ENCODE results near the gene CIB4.

Gene CIB4

DNA sequence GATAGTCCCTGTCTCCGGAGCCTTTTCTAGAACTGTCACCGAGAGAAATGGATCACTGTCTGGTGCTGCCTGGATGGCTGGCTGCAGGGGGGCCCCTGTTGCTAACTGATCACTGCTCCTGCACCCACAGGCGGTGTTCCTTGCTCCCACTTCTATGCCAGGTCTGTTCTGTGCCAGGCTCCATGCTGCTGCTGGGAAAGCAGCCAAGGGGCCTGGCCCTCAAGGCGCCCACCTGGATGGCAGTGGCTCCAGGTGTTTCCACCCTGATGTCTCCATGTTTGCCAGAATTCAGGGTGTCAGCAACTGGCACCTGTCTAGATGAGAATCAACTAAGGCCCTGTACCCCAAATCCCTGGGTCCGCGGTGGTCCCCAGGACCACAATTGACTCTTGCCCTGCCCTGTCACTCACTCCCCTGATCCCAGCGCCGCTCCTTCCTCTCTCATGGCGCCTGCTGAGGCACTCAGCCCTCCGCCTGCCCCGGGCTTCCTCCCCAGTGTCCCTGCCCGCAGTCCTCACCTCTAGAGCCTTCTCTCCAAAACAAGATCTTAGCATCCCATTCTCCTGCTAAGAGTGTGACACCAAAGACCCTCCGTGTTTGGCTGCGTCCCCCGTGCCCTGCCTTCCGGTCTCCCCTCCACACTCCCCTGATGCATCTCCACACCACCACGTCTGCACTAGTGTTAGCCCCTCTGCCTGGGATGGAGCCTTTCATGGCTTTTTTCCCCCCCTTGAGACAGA is 90.7 kb downstream of the CIB4 start:
- H3K27ac ChIP-seq: no peak overlapping the region
- H2AFZ ChIP-seq: no peak overlapping the region
- no peak overlapping the region for H3K4me3 ChIP-seq (ENCODE audit: low read depth, low read length)
- no peak overlapping the region for H3K9ac ChIP-seq
- H3K36me3 ChIP-seq (ENCODE audit: control insufficient read depth, insufficient read depth, low read length): no peaks in the 10 kb centered on the region
- TF ChIP-seq, protein P1, sequence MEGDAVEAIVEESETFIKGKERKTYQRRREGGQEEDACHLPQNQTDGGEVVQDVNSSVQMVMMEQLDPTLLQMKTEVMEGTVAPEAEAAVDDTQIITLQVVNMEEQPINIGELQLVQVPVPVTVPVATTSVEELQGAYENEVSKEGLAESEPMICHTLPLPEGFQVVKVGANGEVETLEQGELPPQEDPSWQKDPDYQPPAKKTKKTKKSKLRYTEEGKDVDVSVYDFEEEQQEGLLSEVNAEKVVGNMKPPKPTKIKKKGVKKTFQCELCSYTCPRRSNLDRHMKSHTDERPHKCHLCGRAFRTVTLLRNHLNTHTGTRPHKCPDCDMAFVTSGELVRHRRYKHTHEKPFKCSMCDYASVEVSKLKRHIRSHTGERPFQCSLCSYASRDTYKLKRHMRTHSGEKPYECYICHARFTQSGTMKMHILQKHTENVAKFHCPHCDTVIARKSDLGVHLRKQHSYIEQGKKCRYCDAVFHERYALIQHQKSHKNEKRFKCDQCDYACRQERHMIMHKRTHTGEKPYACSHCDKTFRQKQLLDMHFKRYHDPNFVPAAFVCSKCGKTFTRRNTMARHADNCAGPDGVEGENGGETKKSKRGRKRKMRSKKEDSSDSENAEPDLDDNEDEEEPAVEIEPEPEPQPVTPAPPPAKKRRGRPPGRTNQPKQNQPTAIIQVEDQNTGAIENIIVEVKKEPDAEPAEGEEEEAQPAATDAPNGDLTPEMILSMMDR (IDR thresholded peaks at IDR 0.05): no peak
- H3K79me2 ChIP-seq: no peaks in the 10 kb centered on the region
- H3K27me3 ChIP-seq (ENCODE audit: control insufficient read depth, insufficient read depth, low read length): no peaks in the 10 kb centered on the region
- no peak overlapping the region for H3K4me2 ChIP-seq (ENCODE audit: low read length)
- H3K9me3 ChIP-seq (ENCODE audit: control insufficient read depth, low read length): no peaks in the 10 kb centered on the region
- no peaks in the 10 kb centered on the region for H3K4me1 ChIP-seq

DNA sequence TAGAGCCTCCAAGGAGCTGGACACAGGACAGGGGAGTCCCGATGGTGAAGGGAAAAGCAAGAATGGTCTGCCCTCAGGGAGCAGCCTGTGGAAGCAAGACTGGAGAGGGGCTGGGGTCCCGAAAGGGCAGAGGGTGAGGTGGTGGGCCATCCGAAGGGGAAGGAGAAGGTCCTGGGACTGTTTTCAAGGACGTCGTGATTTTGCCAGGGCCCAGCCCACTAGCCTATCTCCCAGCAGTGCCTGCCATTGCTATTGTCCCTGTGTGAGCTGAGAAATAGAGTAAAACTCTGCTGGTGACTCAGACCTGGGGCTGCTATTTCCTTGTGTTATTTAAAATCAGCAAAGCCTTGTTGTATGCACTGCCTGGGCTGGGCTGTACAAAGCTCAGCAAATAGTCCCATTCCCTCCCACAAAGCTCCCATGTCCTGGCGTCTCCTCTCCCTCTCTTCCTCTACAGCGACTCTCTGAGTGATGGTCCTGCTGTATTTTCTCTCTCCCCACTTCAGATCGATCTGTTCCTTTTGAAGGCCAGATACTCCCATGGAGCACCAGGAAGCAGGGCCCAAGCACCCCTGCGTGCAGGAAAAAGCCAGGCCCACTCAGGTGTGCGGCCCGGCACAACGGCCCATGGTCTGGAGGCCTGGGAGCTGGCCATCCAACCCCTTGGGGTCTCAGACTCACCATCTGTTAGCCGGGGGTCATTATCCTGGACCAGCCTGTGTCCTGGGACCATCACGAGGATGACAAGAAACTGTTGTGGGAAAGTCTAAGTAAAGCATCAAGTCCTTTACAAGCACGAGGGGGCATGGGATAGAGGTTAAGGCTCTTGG is 98.3 kb downstream of the CIB4 start:
- H3K4me2 ChIP-seq (ENCODE audit: low read length): no peak overlapping the region
- H3K36me3 ChIP-seq (ENCODE audit: control insufficient read depth, insufficient read depth, low read length): no peaks in the 10 kb centered on the region
- no peaks in the 10 kb centered on the region for H3K27me3 ChIP-seq (ENCODE audit: control insufficient read depth, insufficient read depth, low read length)
- H3K9me3 ChIP-seq (ENCODE audit: control insufficient read depth, low read length): no peaks in the 10 kb centered on the region
- H3K79me2 ChIP-seq: no peaks in the 10 kb centered on the region
- H3K27ac ChIP-seq: no peak overlapping the region
- TF ChIP-seq, protein P1 (IDR thresholded peaks at IDR 0.05): no peak
- no peak overlapping the region for H2AFZ ChIP-seq
- no peaks in the 10 kb centered on the region for H3K4me1 ChIP-seq
- no peak overlapping the region for H3K9ac ChIP-seq
- H3K4me3 ChIP-seq (ENCODE audit: low read depth, low read length): no peak overlapping the region

DNA sequence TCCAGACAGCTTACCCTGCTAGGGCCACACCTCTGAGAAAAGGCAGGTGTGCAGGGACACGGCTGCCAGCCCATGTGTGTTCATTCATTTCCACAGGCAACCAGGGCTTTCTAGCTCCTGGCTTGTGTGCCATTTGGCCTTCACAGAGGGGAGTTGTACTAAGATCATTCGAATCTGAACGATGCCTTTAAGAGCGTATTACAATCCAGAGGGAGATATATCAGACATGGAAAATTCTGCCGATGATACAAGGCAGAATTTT is 99.0 kb downstream of the CIB4 start:
- Histone ChIP-seq H3K79me2 (no peaks in the 10 kb centered on the region), H3K27me3 (ENCODE audit: control insufficient read depth, insufficient read depth, low read length) (no peaks in the 10 kb centered on the region), H2AFZ (no peak overlapping the region), H3K9me3 (ENCODE audit: control insufficient read depth, low read length) (no peaks in the 10 kb centered on the region), H3K4me3 (ENCODE audit: low read depth, low read length) (no peak overlapping the region), H3K27ac (no peak overlapping the region), H3K4me1 (no peaks in the 10 kb centered on the region), H3K9ac (no peak overlapping the region), H3K36me3 (ENCODE audit: control insufficient read depth, insufficient read depth, low read length) (no peaks in the 10 kb centered on the region), H3K4me2 (ENCODE audit: low read length) (no peak overlapping the region)
- TF ChIP-seq, protein P1 (IDR thresholded peaks at IDR 0.05): no peak

DNA sequence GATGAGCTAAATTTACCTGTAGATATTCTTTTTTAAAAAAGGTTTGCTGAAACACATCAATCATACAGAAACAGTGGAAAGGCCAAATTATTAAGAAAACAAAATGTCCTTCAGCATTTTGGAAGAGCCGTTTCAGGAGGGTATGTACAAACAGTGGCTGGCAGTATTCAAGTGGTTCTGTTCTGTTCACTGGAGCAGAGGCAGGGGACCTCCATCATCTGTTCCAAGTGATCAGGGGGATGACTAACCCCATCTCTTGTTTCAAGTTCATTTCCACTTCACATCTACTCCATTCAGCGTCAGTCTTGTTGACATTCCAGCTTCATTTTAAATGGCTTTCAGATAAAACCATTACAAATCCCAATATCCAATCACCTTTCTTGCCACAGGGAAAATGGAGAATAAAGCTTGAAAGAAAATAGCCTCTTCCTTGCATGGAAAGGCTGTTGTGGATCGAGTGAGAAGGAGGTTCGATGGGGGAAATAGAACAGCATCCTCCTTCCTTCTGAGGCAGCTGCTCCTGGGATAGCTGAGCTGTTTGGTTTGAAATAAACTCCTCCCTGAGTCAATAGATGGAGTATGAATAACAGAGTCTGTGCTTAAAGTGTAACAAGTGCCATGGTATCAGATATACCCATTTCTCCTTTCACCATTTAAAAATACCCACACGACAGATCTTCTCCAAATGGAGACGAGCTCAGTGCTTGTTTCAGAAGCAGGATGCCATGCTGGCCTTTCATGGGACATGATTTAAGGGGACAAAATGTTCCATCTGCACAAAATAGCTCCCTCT is 99.6 kb downstream of the CIB4 start:
- Histone ChIP-seq H3K27ac (no peak overlapping the region), H3K9me3 (ENCODE audit: control insufficient read depth, low read length) (no peaks in the 10 kb centered on the region), H3K9ac (no peak overlapping the region)

More for the DNA sequence above, 99.6 kb downstream of the CIB4 start:
- TF ChIP-seq, protein P1 (IDR thresholded peaks at IDR 0.05): no peak
- Histone ChIP-seq H2AFZ (no peak overlapping the region), H3K27me3 (ENCODE audit: control insufficient read depth, insufficient read depth, low read length) (no peaks in the 10 kb centered on the region), H3K4me1 (no peaks in the 10 kb centered on the region), H3K4me2 (ENCODE audit: low read length) (no peak overlapping the region), H3K36me3 (ENCODE audit: control insufficient read depth, insufficient read depth, low read length) (no peaks in the 10 kb centered on the region), H3K79me2 (no peaks in the 10 kb centered on the region), H3K4me3 (ENCODE audit: low read depth, low read length) (no peak overlapping the region)

Measured in parathyroid adenoma (tissue), 2 donors.